NT2/D1 (cell line): ENCODE results near the gene LRMDA.

Source experiments
- YY1 ChIP-seq: IDR thresholded peaks from 2 replicates; pipeline ENCODE4 v1.6.1; 2011; ENCODE audit not compliant: insufficient read length, insufficient read depth
- ZNF274 ChIP-seq: IDR thresholded peaks from 2 replicates; pipeline ENCODE4 v1.6.1; 2011; ENCODE audit warnings: mild to moderate bottlenecking, low read depth, low read length

GRCh38 chr10:75469006-75469616, 37.7 kb downstream of the LRMDA start:
- no peak for TF ChIP-seq ZNF274
- no peak for TF ChIP-seq YY1
